Right lobe of liver (tissue), 6 donors: ENCODE measurements around the gene RRM2. TPM values are rescaled to one million over a fixed set of nuclear protein-coding genes. Genes with fewer than 3 reads are reported as not detected.

Source experiments
- ATAC-seq, 4 donors: fragments of 200-7000 bp; cut with Tn5 transposase; one replicate each; pipeline ENCODE4 v1.9.1; 2020; ENCODE audit warnings: mild to moderate bottlenecking in 4 of 4, moderate library complexity in 4 of 4
- DNase-seq, 3 donors: peaks; one replicate each; pipeline ENCODE4 v3.0.0-alpha.2; 2020
- H3K27ac ChIP-seq, 3 donors: fragments of 200-600 bp; one replicate each; pipeline ENCODE4 v1.8.0; 2022
- H3K27me3 ChIP-seq, 2 donors: fragments of 200-600 bp; one replicate each; pipeline ENCODE4 v1.8.0; 2022
- H3K36me3 ChIP-seq, 4 donors: fragments of 200-600 bp; sonication (generic) in 1 of 4; one replicate each; pipeline versions ENCODE4 v1.5.1 to v1.8.0; 2017 to 2022; ENCODE audit warnings: control low read depth in 1 of 4
- H3K4me1 ChIP-seq, 4 donors: fragments of 200-600 bp; sonication (generic) in 1 of 4; one replicate each; pipeline versions ENCODE4 v1.5.1 to v1.8.0; 2017 to 2022; ENCODE audit warnings: control low read depth in 1 of 4
- H3K4me3 ChIP-seq, 3 donors: fragments of 200-600 bp; one replicate each; pipeline ENCODE4 v1.8.0; 2022
- H3K9me3 ChIP-seq, 4 donors: fragments of 200-600 bp; sonication (generic) in 1 of 4; one replicate each; pipeline versions ENCODE4 v1.5.1 to v1.8.0; 2017 to 2022; ENCODE audit warnings: control low read depth in 1 of 4
- CTCF ChIP-seq, 4 donors: fragments of 200-600 bp in 3 of 4; fragments of 450-650 bp in 1 of 4; IDR thresholded peaks; one replicate each; pipeline versions ENCODE4 v1.5.1 to v1.8.0; 2016 to 2022; ENCODE audit warnings: antibody characterized with exemption in 4 of 4, mild to moderate bottlenecking in 2 of 4
- POLR2A ChIP-seq: fragments of 450-650 bp; IDR thresholded peaks from one replicate; pipeline ENCODE4 v1.6.1; 2017; ENCODE audit warnings: antibody characterized with exemption, mild to moderate bottlenecking
- WGBS: methylation state at CpG from one replicate; pipeline ENCODE4 v1.1.6; 2018; ENCODE audit warnings: low coverage, low lambda C conversion rate; ENCODE audit not compliant: insufficient coverage; ENCODE audit errors: missing lambda C conversion rate; 5-methylcytosine and 5-hydroxymethylcytosine counted together
- intact Hi-C, 2 donors: fragments of 100-400 bp; cut with DNase I; formaldehyde crosslinking; loops; one replicate each; pipeline versions ENCODE4 v1.11.2 to v1.14.1; 2022
- total RNA-seq, 6 experiments: library from RNA; depleted of rRNA in 2 of 6; stranded (reverse); fragments of >200 nt in 2 of 6; fragmentation: NEBNext Ultra II Directional in 3 of 6; extraction: Animal tissue kit (Norgen Biotek cat#: 25700) in 3 of 6; gene quantifications; one replicate each; pipeline versions ENCODE4 v1.1.0 to v1.2.4, GENCODE V29; 2016 to 2023
- donor health status: DM: no; HTN: yes; CAD: no.
- donor health status: DM: no; HTN: no; CAD: no.
- donor health status: DM: no; HTN: no; CAD: no.
- donor health status: DM: no; HTN: yes; CAD: no.
- donor health status: DM: no; HTN: yes; CAD: no.

RRM2 gene
- total RNA-seq, 6 experiments from 2014 or later, result 1.1 to 10.3 (median 5.7) TPM

DNA sequence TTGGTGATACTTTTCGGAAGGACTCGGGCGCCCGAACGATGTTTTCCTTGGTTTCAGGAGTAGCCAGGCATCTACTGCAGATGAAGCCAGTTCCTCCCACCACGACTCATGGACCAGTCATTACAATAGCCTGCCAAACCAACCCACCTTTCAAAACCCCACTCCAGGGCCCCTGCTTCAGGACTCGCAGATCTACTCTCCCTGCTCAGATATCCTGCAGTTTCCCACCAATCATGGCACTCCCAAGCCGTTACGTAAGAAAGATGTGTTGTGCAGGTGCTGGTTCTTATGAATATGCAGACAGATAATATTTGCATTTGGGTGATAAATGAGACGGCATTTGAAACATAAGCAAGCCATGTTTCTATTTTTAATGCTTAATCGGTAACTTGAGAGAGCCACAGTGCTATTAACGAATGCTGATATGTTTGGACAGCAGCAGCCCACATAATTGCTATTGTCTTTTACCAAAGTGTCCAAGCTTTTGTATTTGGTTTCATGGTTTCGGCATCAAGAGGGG, 38.8 kb upstream of the RRM2 start:
- DNase-seq (no peak), ATAC-seq (no peak)
- H3K27ac ChIP-seq, result no peak overlapping the region
- peaks cover 0 to 7% (median 0%) of the 10 kb centered on the region in 4 donors for H3K4me1 ChIP-seq
- no peak for TF ChIP-seq POLR2A
- TF ChIP-seq CTCF (IDR thresholded peaks at IDR 0.05), result no peak
- no peak overlapping the region for H3K4me3 ChIP-seq
- no peaks in the 10 kb centered on the region for H3K36me3 ChIP-seq
- WGBS, result 69% methylated on average over 7 of the region's 13 CpGs
- no peaks in the 10 kb centered on the region for H3K9me3 ChIP-seq
- H3K27me3 ChIP-seq, result peaks cover 0 to 7% of the 10 kb centered on the region in 2 donors
- intact Hi-C loops, result no loop called here

GRCh38 chr2:10084223-10084865, 38.2 kb upstream of the RRM2 start:
- Histone ChIP-seq H3K27ac (no peak overlapping the region), H3K4me1 (peaks cover 0 to 7% (median 0%) of the 10 kb centered on the region in 4 donors), H3K27me3 (peaks cover 0 to 7% of the 10 kb centered on the region in 2 donors), H3K4me3 (no peak overlapping the region), H3K9me3 (no peaks in the 10 kb centered on the region), H3K36me3 (no peaks in the 10 kb centered on the region)
- WGBS, result 50% methylated on average over 12 of the region's 12 CpGs
- intact Hi-C loops, result no loop called here
- ATAC-seq (no peak), DNase-seq (no peak)
- TF ChIP-seq POLR2A (no peak), CTCF (IDR thresholded peaks at IDR 0.05) (no peak)

- ATAC-seq (no peak), DNase-seq (peak in 1 of 3 donors; percentile 9)
- peaks cover 0 to 7% of the 10 kb centered on the region in 2 donors for H3K27me3 ChIP-seq
These were observed 37.4 kb upstream of the RRM2 start for GRCh38 chr2:10085043-10085667.

GRCh38 chr2:10085668-10086059, 36.9 kb upstream of the RRM2 start:
- no peaks in the 10 kb centered on the region for H3K36me3 ChIP-seq
- peak in 1 of 4 donors; percentile 35 for ATAC-seq
- intact Hi-C loops, result no loop called here
- no peak for DNase-seq
- peaks cover 0 to 2% of the 10 kb centered on the region in 2 donors for H3K27me3 ChIP-seq
- H3K4me3 ChIP-seq, result no peak overlapping the region
- no peak overlapping the region for H3K27ac ChIP-seq
- no peaks in the 10 kb centered on the region for H3K9me3 ChIP-seq
- TF ChIP-seq CTCF (IDR thresholded peaks at IDR 0.05) (no peak), POLR2A (no peak)
- H3K4me1 ChIP-seq, result peaks cover 0 to 1% (median 0%) of the 10 kb centered on the region in 4 donors
- WGBS, result 55% methylated on average over 8 of the region's 11 CpGs

More at GRCh38 chr2:10085043-10085667, 37.4 kb upstream of the RRM2 start:
- Histone ChIP-seq H3K4me1 (peaks cover 0 to 6% (median 0%) of the 10 kb centered on the region in 4 donors), H3K36me3 (no peaks in the 10 kb centered on the region), H3K4me3 (no peak overlapping the region), H3K9me3 (no peaks in the 10 kb centered on the region), H3K27ac (no peak overlapping the region)
- TF ChIP-seq POLR2A, result no peak
- TF ChIP-seq CTCF (IDR thresholded peaks at IDR 0.05), result no peak
- intact Hi-C loops, result no loop called here
- 77% methylated on average over 4 of the region's 6 CpGs for WGBS
